Fibroblast of skin of left biceps (primary cell): ENCODE data around the gene ANKRD52.
A peak's percentile ranks its signal among the peaks of the same experiment; 100 is the strongest.

Experiments
- DNase-seq, 2 experiments: peaks; one replicate each; pipeline ENCODE4 v3.0.0-alpha.2; 2013; ENCODE audit warnings: low read depth in 2 of 2

ANKRD52 gene

DNA sequence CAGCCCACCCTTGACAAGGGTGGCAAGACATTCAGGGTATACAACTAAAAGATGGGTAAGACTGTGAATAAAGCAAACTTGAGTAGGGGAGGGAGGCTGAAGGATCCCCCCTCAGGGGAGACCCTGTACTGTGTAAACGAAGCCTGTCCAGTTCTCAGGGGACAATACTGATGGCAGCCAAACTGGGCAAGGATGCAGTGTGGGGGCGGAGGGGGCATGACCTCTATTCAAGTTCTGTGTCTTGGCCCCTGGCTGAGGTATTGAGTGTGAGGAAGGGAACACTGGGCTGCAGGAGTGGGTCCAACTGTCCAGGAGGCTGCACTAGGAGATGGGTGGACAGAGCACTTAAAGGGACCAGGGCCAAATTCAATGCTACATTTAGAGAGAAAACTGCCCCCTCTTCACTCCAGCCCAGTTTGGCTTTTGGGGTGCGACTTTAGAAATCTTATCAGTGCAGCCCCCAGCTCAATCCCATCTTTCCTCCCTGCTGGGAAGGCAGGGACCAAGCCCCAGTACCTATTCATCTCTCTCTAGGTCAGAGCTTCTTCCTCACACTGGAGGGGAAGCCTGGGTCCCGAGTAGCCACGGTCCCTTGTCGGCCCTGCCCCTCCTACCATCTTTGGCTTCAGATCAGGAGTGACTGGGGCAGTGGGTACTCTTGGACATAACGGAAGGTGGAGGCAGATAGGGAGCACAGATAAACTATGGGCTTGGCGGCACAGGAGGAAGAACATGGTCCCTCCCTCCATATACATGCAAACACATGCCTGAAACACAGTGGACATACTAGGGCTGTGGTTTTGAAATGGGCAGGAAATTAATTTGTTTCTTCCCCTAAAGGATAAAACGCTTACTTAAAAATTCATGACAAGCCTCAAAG is 16.5 kb downstream of the ANKRD52 start:
- no peak for DNase-seq

DNA sequence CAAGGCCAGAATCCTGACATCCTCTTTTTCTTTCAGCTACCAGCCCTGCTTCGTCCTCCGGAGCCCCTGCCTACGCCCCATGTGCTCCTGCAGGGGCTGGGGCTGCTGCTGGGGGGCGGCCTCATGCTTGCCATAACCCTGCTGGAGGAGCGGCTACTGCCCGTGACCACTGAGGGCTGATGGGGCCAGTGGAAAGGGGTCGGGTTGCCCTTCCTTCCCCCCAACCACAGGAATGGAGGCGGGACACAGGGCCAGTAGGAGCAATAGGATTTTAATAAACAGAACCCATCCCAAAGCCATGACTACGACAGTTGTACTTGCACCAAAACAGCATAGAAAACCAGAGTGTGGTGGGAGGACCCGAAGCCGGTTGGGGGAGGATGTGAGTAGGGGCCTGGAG is 20.6 kb downstream of the ANKRD52 start:
- no peak for DNase-seq

DNA sequence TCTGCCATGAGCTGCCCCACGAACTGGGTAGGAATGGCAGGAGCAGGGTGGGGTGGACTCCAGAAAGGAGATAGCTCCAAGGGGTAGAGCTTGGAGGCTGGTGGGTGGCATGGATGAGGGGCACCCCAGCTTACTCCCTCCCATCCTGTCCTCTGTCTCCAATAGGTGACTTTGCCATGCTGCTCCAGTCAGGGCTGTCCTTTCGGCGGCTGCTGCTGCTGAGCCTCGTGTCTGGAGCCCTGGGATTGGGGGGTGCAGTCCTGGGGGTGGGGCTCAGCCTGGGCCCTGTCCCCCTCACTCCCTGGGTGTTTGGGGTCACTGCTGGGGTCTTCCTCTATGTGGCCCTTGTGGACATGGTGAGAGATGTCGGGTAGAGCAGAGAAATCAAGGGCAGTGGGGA is 21.2 kb downstream of the ANKRD52 start:
- no peak for DNase-seq

DNA sequence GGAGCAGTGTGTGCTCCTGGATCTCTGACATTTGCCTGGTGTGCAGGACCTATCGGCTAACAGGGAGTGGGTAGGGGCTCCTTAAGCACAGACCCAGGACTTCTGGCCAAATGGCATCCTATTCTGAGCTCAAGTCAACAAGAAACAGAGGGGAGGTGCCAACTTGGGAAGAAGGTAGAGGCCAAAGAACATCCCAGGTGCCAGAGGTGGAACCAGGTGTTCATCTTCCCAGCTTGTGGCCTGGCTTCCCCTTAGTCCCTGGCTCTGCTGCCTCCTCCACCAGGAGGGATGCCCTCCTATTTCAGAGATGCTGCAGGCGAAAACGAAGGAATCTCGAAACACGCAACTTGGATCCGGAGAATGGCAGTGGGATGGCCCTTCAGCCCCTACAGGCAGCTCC is 22.1 kb downstream of the ANKRD52 start:
- DNase-seq, result no peak

DNA sequence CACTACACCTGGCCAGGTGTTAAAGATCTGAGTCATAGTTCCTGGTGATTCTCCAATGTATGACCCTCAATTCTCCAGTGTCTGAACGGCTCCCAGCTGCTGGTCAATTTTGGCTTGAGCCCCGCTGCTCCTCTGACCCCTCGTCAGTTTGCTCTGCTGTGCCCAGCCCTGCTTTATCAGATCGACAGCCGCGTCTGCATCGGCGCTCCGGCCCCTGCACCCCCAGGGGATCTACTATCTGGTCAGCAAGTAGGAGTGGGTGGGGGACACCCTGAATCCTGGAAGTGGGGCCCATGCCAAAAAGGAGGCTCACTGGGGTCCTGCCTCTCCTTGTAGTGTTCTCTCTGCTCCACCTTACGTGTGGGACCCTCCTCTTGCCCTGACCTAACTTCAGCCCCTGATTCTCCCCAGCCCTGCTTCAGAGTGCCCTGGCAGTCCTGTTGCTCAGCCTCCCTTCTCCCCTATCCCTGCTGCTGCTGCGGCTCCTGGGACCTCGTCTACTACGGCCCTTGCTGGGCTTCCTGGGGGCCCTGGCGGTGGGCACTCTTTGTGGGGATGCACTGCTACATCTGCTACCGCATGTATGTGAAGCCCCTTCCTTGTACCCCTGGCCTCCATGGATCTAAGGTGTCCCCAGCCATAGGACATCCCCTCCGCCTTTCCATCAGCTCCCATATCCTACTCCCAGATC is 23.3 kb downstream of the ANKRD52 start:
- no peak for DNase-seq

DNA sequence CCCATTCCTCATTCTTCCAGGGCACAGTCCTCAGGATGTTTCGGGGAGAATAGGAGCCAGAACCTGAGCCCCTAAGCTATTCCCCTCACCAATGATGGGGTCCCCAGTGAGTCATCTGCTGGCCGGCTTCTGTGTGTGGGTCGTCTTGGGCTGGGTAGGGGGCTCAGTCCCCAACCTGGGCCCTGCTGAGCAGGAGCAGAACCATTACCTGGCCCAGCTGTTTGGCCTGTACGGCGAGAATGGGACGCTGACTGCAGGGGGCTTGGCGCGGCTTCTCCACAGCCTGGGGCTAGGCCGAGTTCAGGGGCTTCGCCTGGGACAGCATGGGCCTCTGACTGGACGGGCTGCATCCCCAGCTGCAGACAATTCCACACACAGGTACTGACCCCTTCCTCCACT is 27.0 kb downstream of the ANKRD52 start:
- no peak for DNase-seq

DNA sequence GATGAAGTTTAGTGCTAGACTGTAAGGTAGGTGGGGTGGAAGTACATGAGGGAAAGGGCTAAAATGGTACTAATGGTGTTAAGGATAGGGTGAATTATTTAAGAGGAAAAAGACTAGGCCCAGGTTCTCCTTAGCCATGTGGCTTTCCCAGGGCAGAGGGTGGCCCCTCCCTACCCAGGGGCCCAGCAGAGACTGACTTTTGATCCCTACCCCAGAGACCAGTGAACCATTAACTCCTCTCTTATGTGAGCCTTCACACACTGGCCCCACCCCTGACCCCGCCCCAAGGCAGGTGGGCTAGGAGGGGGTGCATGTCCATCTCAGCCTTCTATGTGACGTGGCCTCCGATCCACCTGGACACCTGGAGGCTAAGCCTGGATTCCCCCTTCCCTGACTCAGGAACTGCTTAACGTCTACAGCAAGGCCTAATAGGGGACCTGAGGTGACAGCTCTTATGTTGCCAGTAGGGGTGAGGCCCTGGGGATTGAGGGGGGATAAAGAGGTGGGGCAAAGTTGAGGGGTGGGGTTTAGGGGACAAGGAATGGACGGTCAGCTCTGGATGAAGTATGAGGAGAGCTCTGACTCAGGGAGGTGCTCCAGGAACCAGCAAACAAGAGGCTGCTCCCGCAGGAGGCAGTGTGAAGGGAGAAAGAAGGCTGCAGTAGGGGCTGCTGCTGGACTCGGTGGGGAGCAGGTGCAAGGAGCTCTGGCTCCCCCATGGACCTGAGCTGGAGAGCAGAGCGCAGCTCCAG is 27.6 kb downstream of the ANKRD52 start:
- DNase-seq, result no peak

DNA sequence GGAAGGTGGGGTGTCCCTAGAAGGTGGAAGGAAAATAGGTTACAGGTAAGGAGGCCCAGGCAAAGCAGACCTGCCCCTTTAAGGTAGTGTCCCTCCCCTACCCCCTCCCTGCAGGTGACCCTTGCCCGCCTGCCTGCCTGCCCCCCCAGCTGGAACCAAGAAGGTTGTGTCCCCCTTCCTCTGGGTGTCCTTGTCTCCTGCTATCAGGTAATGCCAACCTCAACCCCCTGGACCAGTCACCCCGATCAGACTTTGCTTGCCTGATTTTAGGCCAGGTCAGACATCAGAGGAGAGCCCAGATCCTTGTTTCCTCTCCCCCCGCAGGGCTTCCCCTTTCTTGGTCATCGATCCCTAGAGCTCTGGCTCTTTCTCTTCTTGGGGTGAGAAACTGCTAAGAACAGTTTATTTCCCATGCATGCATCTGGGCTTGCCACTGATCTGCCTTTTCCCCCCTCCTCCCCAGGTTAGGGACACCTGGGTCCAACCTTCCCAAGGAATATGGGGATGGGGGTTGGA is 28.2 kb downstream of the ANKRD52 start, which contains the start of gene SLC39A5:
TSS of gene SLC39A5 (plus strand) at position 136 of the 516 bp plus-strand sequence. CDS start 1,224 bp downstream, outside the sequence.
- no peak for DNase-seq

DNA sequence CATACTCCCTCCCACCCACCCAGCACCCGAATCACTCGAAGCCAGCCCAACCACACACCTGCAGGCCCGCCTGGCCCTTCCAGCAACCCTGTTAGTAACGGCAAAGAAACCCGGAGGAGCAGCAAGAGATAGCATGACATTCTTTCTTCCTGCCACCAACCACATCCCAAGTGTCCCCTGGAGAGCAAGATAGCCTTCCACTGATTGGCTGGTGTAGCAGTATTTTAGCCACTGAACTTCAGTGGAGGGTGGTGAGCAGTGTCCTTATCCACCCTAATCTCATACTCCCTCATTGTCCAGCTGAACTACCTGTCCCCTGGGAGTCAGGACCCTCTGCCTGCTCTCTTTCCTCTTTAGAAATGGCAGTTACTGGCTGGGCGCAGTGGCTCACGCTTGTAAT is 29.1 kb downstream of the ANKRD52 start:
- no peak for DNase-seq

DNA sequence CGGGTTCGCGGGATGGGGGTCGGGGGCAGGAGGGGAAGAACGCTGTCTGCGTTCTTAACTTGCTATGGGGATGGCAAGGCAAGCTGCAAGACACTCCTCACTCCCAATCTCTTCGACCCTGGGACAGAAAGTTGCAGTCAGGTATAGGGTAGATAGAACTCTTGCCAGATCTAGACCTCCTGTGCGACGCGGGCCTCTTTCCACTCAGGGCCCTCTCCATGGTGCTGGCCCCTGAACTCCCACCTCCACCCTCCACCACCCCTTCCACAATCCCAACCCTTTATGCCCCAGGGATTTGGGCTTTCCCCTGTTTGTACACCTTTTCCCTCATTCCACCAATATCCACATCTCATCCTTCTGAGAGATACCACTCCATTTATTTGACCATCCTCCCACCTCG is 33.2 kb downstream of the ANKRD52 start:
- DNase-seq, result no peak

DNA sequence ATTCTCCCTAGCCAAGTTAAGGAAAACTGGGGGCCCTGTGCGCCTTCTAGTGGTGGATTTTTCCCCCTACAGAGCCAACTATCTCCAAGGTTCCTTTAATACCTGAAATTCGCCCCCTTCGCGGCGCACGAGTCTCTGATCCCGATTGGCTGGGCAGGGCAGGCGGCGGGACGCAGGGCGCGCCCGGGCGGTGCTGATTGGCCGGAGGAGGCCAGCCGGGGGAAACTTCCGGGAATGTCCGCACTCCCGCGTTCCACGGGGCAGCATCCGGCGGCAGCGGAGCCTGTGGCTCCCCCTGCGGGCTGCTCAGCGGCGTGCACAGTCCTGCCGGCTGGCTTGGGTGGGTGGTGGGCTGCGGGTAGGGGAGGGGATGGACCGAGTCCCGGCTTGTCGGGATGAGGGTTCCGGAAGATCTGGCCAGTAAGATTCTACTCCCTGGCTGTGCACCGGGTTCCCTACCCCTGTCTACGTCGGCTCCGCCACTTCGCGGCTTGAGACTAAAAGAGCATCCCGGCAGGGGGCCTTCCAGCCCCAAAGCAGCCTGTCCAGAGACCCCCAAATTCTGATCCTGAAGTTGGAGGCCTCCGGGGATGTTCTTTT is 34.0 kb downstream of the ANKRD52 start, which contains the start of gene NABP2:
TSS of gene NABP2 (plus strand) at position 241 of the 600 bp plus-strand sequence. CDS start 515 bp downstream, outside the sequence.
- peak; percentile 94 to 97 for DNase-seq

DNA sequence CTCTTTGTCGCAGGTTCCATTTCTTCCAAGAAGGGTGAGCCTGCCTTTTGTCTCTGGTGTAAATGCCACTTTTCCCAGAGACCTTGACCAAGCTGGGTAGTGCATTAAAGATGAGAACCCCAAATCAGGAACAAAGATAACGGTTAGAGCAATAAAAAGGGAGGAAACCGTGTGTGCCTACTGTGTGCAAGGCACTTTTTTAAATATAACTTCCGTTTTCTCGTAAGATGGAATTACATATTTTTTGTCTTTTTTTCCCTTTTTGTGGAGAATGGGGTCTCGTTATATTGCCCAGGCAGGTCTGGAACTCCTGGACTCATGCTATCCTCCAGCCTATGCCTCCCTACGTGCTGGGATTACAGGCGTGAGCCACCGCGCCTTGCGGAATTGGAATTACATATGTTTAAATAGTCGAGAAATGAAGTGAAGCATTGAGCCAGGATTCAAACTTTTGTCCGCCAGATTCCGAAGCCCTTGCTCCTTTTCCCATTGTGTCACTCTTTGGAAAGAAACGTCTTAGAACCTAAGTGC is 34.5 kb downstream of the ANKRD52 start:
- DNase-seq, result no peak

DNA sequence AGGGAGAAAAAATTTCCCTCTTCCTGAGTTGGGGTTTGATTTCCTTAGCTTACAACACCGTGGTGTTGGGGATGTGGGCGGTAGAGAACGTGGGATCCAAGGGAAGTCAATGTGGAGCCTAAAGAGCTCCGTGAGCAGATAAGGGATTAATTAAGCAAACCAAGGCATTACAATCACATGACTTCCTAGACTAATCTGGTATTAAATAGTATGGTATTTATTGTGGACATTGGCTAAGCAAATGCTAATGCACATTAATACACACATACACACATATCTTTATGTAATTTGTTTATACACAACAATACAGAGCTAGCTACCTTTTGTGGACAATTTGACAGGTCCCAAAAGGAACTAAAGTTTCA is 35.7 kb downstream of the ANKRD52 start:
- DNase-seq, result no peak

DNA sequence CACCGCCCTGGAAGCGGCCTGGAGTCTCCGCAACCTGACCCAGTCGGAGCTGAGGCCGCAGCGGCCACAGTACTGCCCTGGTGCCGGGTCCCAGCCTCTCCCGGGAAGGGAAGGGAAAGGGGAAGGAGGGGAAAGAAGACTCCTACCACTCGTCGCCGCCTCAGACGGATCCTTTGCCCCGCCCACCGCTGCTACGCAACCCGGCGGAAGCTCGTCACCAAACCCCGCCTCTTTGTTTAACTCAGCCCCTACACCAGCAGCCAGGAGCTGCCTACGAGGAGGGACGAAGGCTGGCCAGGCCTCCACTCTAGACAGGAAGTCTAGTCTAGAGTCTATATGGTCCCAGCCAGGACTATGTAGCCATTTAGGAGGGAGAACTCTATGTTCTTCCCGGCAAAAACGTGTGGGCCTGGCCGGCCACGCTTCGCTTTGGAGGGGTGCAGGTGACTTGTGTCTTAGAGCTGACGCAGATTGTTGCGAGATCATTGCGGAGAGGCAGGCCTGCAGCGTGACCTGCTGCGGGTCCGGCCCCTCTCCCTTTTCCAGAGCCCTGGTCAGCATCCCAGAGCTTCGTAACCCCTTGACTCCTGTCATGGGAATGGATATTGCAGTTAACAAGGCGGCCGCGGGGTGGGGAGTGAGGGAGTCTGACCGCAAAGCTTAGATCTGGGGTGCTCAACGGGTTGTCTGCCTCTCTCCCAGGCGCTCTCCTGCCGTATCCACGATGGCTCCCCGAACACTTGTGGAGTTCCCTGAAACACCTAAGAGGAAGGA is 36.2 kb downstream of the ANKRD52 start, which contains the start of gene RNF41:
TSS of gene RNF41 (minus strand) at position 166 of the 774 bp plus-strand sequence. CDS start 7,875 bp downstream, outside the sequence.
- DNase-seq, result peak; percentile 90 to 92

DNA sequence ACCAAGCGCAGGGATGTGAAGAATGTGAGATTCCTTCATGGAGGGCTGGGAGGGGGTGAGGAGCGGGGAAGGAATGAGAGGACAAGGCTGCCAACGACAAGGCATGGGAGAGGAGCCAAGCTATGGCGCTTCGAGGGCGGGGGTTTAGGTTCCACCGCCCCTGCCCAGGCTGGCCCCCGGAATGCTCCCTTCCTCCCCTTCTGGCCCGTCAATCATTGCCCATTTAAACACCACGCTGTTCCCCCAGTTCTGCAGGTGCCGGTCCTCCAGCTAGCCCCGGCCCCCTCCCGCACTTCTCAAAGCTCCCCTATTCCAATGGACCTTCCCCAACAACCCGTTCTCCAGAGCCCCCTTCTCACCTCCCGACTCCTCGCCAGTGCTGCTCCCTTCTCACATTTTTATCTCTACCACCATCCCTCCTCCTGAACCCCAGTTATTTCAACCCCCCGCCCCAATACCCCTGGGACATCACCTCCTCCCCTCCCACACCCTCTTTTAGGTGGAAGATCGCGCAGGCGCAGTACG is 36.9 kb downstream of the ANKRD52 start:
- DNase-seq, result peak; percentile 60

DNA sequence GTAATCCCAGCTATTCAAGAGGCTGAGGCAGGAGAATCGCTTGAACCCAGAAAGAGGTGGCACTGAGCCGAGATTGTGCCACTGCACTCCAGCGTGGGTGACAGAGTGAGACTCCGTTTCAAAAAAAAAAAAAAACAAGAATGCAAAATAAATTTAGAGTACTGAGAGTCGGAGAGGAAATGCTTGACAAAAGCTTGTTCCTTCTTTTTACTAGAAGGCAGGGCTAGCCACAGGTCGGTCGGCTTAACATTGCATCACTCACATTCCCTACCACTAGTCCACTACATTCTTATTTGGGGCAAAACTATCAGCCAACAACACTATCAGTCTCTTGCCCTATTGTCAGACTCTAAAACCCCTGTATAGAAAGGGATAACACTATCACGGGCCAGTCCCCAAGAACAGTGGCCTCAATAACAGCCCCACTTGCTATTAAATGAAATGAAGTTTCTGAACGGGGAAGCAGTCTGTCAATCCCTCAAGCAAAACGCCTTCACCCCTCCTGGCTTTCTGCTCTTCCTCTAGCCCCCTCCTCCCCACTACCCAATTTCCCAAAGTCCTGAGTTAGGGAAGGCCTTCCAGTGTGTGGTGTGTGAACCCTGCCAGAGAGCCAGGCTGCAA is 37.5 kb downstream of the ANKRD52 start:
- no peak for DNase-seq

DNA sequence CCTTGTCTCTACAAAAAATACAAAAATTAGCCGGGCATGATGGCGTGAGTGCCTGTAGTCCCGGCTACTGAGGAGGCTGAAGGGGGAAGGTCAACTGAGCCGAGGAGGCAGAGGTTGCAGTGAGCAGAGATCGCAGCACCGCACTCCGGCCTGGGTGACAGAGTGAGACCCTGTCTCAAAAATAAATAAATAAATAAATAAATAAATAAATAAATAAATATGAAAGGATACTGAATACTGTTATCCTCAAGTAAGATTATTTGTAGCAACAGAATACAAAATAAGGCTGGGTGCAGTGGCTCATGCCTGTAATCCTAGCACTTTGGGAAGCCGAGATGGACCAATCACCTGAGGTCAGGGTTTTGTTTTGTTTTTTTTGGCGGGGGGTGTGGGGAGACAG is 38.3 kb downstream of the ANKRD52 start:
- DNase-seq, result no peak

DNA sequence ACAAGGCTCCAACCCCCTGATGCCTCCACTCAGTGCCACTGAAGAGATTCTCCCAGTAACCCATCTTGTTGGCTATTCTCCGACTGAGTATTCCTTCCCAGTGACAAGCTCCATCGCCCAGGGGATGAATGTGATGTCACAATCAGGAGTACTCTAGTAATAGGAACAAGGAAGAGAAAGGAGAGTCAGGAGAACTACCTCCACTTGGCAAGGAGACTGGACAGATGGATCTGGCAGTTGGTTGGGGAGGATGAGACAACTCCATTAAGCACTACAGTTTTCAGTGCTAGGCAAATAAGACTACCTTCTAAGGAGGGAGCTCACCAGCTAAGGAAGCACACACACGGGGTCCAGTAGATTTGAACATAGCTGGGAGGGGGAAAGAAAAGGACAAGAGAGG is 41.7 kb downstream of the ANKRD52 start:
- no peak for DNase-seq

DNA sequence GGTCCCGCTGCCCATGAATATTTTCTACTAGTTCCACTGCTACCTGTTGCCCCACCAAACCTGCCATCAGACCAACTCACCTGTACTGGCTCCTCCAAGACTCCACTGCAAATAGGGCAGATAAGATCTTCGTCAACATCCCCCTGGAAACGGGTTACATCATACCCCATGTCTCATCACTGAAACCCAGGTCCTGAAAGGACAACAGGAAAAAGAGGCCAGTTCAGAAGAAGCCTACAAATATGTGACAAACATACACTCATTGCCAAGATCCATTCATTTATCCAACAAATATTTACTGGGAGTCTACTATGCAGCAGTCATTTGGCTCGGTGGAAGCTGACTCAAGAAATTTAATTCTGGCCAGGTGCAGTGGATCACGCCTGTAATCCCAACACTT is 44.3 kb downstream of the ANKRD52 start:
- no peak for DNase-seq

DNA sequence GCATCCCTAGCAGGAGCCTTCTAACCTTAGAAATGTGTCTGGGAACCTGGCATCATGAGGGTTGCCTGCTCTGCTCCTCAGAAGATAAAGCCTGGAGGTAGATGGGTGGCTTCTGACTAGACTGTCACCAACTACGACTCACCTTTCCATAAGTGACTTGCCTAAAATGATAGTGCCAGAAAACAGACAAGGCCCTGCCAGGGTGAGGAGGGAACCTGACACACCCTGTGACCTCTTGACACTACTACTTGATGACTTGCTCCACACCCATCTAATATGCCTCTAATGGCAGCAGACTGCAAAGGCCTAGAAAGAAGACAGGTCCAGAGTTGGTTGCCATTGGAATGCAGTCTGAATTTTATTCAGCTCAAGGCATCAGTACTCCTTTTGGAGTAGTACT is 45.8 kb downstream of the ANKRD52 start:
- DNase-seq, result no peak
